WTC11 (cell line): Measurements from ENCODE around the gene KCNQ2. TPM values are rescaled to one million over a fixed set of nuclear protein-coding genes. Genes with fewer than 3 reads are reported as not detected.

ENCODE experiments used
- ATAC-seq: fragments of 200-7000 bp; cut with Tn5 transposase; 2 replicates; pipeline ENCODE4 v1.10.0; 2021; ENCODE audit warnings: mild to moderate bottlenecking, moderate library complexity
- CTCF ChIA-PET: fragments of 300-600 bp; sonication (Branson Sonifier 250); formaldehyde crosslinking; loops from one replicate; lab custom pipeline; 2021; ENCODE audit warnings: antibody characterized with exemption; lab: Charles Lee
- POLR2A ChIA-PET: fragments of 350-600 bp; sonication (Branson Sonifier 250); formaldehyde crosslinking; loops from one replicate; lab custom pipeline; 2021; ENCODE audit warnings: antibody characterized with exemption; lab: Charles Lee
- DNase-seq: peaks from one replicate; pipeline ENCODE4 v3.0.0; 2021; ENCODE audit warnings: low spot score
- H3K27ac Mint-ChIP-seq: 2 replicates; pipeline ENCODE4 v1.8.0; 2021; ENCODE audit warnings: mixed read lengths
- H3K27me3 Mint-ChIP-seq: 2 replicates; pipeline ENCODE4 v1.8.0; 2021; ENCODE audit warnings: low read depth, mild to moderate bottlenecking, moderate library complexity, mixed read lengths
- H3K36me3 Mint-ChIP-seq: 2 replicates; pipeline ENCODE4 v1.8.0; 2021; ENCODE audit warnings: mixed read lengths
- H3K4me1 Mint-ChIP-seq: 2 replicates; pipeline ENCODE4 v1.8.0; 2022; ENCODE audit warnings: mixed read lengths
- H3K4me3 Mint-ChIP-seq: 2 replicates; pipeline ENCODE4 v1.8.0; 2021; ENCODE audit warnings: mild to moderate bottlenecking, moderate library complexity, mixed read lengths
- H3K9me3 Mint-ChIP-seq: 2 replicates; pipeline ENCODE4 v1.8.0; 2021; ENCODE audit warnings: mixed read lengths
- CREB1 ChIP-seq: sonication (generic); formaldehyde crosslinking; IDR thresholded peaks from 2 replicates; pipeline ENCODE4 v1.8.0; 2023; ENCODE audit warnings: mild to moderate bottlenecking, missing genetic modification reagents
- CREM ChIP-seq: sonication (generic); formaldehyde crosslinking; IDR thresholded peaks from 2 replicates; pipeline ENCODE4 v1.8.1; 2022; ENCODE audit warnings: mild to moderate bottlenecking, missing genetic modification reagents, moderate library complexity
- FOXP1 ChIP-seq: sonication (generic); formaldehyde crosslinking; IDR thresholded peaks from 2 replicates; pipeline ENCODE4 v1.8.0; 2022; ENCODE audit warnings: missing genetic modification reagents, mild to moderate bottlenecking, moderate library complexity, borderline replicate concordance
- HMGA2 ChIP-seq: fragments of 250-450 bp; sonication (Bioruptor Pico); IDR thresholded peaks from 2 replicates; pipeline ENCODE4 v1.4.0; 2021; ENCODE audit warnings: mild to moderate bottlenecking, moderate library complexity
- JUN ChIP-seq: sonication (generic); formaldehyde crosslinking; IDR thresholded peaks from 2 replicates; pipeline ENCODE4 v1.8.0; 2023; ENCODE audit warnings: mild to moderate bottlenecking, missing genetic modification reagents
- NFE2L1 ChIP-seq: sonication (generic); formaldehyde crosslinking; IDR thresholded peaks from 2 replicates; pipeline ENCODE4 v1.8.1; 2023; ENCODE audit warnings: missing genetic modification reagents
- NFYB ChIP-seq: sonication (generic); formaldehyde crosslinking; conservative IDR thresholded peaks from 2 replicates; pipeline ENCODE4 v1.8.0; 2022; ENCODE audit warnings: low read depth, missing genetic modification reagents
- NR1H2 ChIP-seq: sonication (generic); formaldehyde crosslinking; IDR thresholded peaks from 2 replicates; pipeline ENCODE4 v1.9.0; 2021; ENCODE audit warnings: mild to moderate bottlenecking, moderate library complexity, missing genetic modification reagents
- PRRX2 ChIP-seq: fragments of 250-450 bp; sonication (Bioruptor Pico); IDR thresholded peaks from 2 replicates; pipeline ENCODE4 v1.8.0; 2021; ENCODE audit warnings: mild to moderate bottlenecking
- RELA ChIP-seq: sonication (generic); formaldehyde crosslinking; IDR thresholded peaks from 2 replicates; pipeline ENCODE4 v1.8.1; 2022; ENCODE audit warnings: missing genetic modification reagents, mild to moderate bottlenecking, borderline replicate concordance
- SMAD3 ChIP-seq: sonication (generic); formaldehyde crosslinking; IDR thresholded peaks from 2 replicates; pipeline ENCODE4 v1.8.0; 2022; ENCODE audit warnings: missing genetic modification reagents, mild to moderate bottlenecking, borderline replicate concordance
- ZNF219 ChIP-seq: sonication (generic); formaldehyde crosslinking; IDR thresholded peaks from 2 replicates; pipeline ENCODE4 v1.8.0; 2023; ENCODE audit warnings: missing genetic modification reagents, mild to moderate bottlenecking, borderline replicate concordance
- ZNF396 ChIP-seq: fragments of 250-450 bp; sonication (Bioruptor Pico); IDR thresholded peaks from 2 replicates; pipeline ENCODE4 v1.8.0; 2021; ENCODE audit warnings: mild to moderate bottlenecking, moderate library complexity, borderline replicate concordance
- ZNF416 ChIP-seq: fragments of 250-450 bp; sonication (Bioruptor Pico); IDR thresholded peaks from 2 replicates; pipeline ENCODE4 v1.9.0; 2021; ENCODE audit warnings: mild to moderate bottlenecking, inconsistent platforms
- ZNF423 ChIP-seq: fragments of 250-450 bp; sonication (Bioruptor Pico); IDR thresholded peaks from 2 replicates; pipeline ENCODE4 v2.1.2; 2022; ENCODE audit warnings: mild to moderate bottlenecking, moderate library complexity
- total RNA-seq: library from RNA; stranded (reverse); gene quantifications from 3 replicates; pipeline ENCODE4 v1.2.3, GENCODE V29; 2021
- TF ChIP-seq, protein P1 (sequence below): sonication (generic); formaldehyde crosslinking; conservative IDR thresholded peaks from 2 replicates; pipeline ENCODE4 v1.8.1; 2023; ENCODE audit warnings: mild to moderate bottlenecking, low read depth, missing genetic modification reagents, moderate library complexity
- TF ChIP-seq, protein P2 (sequence below): sonication (generic); formaldehyde crosslinking; IDR thresholded peaks from 2 replicates; pipeline ENCODE4 v1.8.1; 2023; ENCODE audit warnings: mild to moderate bottlenecking, moderate library complexity, missing genetic modification reagents
- TF ChIP-seq, protein P3 (sequence below): sonication (generic); formaldehyde crosslinking; IDR thresholded peaks from 2 replicates; pipeline ENCODE4 v1.8.1; 2023; ENCODE audit warnings: mild to moderate bottlenecking, missing genetic modification reagents
- TF ChIP-seq, protein P4 (sequence below): sonication (generic); formaldehyde crosslinking; IDR thresholded peaks from 2 replicates; pipeline ENCODE4 v1.8.1; 2022; ENCODE audit warnings: low read depth, missing genetic modification reagents, borderline replicate concordance

KCNQ2 gene
- total RNA-seq, 1 experiment from 2014 or later: 99.8 TPM

DNA sequence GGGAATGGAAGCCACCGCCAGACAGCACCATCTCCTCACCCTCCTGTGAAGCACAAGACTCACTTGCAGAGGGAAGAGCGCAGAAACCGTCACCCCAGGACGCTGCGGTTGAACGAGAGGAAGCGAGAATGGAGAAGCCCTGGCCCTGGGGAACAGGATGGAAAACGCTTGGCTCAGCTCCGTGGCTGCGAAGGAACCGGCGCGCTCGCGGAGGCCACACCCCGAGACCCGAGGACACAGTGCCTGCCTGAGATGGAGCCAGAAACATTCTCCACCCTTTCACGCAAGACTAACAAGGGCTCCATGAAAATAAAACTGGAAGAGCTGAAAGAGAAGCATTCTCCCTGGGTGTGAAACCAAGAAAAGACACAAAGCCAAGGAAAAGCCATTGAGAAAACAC lies 86.0 kb downstream of the KCNQ2 start (continued):
- TF ChIP-seq HMGA2 (CRISPR knock-in tag) (no peak), JUN (CRISPR knock-in tag) (no peak), CREM (CRISPR knock-in tag) (no peak)
- TF ChIP-seq, protein P1, sequence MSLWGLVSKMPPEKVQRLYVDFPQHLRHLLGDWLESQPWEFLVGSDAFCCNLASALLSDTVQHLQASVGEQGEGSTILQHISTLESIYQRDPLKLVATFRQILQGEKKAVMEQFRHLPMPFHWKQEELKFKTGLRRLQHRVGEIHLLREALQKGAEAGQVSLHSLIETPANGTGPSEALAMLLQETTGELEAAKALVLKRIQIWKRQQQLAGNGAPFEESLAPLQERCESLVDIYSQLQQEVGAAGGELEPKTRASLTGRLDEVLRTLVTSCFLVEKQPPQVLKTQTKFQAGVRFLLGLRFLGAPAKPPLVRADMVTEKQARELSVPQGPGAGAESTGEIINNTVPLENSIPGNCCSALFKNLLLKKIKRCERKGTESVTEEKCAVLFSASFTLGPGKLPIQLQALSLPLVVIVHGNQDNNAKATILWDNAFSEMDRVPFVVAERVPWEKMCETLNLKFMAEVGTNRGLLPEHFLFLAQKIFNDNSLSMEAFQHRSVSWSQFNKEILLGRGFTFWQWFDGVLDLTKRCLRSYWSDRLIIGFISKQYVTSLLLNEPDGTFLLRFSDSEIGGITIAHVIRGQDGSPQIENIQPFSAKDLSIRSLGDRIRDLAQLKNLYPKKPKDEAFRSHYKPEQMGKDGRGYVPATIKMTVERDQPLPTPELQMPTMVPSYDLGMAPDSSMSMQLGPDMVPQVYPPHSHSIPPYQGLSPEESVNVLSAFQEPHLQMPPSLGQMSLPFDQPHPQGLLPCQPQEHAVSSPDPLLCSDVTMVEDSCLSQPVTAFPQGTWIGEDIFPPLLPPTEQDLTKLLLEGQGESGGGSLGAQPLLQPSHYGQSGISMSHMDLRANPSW: no peak
- TF ChIP-seq, protein P2, sequence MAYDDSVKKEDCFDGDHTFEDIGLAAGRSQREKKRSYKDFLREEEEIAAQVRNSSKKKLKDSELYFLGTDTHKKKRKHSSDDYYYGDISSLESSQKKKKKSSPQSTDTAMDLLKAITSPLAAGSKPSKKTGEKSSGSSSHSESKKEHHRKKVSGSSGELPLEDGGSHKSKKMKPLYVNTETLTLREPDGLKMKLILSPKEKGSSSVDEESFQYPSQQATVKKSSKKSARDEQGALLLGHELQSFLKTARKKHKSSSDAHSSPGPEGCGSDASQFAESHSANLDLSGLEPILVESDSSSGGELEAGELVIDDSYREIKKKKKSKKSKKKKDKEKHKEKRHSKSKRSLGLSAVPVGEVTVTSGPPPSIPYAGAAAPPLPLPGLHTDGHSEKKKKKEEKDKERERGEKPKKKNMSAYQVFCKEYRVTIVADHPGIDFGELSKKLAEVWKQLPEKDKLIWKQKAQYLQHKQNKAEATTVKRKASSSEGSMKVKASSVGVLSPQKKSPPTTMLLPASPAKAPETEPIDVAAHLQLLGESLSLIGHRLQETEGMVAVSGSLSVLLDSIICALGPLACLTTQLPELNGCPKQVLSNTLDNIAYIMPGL (CRISPR knock-in tag): no peak

DNA sequence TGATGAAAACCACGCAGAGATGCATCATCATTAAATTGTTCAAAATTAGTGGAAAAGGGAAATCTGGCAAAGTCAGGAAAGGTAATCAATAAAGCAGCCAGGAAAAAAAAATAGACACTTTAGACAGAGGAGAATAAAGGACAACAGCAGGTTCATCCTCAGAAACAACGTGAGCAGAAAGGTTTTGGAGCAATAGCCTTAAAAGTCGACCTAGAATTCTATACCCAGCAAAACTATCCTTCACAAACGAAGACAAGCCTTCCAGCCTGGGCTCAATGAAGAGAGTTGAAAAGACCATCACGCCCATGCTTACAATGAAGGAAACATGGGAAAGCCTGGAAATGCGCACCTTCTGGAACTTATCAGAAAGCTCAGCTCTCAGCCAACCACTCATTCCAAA lies 86.6 kb downstream of the KCNQ2 start:
- TF ChIP-seq, protein P3, sequence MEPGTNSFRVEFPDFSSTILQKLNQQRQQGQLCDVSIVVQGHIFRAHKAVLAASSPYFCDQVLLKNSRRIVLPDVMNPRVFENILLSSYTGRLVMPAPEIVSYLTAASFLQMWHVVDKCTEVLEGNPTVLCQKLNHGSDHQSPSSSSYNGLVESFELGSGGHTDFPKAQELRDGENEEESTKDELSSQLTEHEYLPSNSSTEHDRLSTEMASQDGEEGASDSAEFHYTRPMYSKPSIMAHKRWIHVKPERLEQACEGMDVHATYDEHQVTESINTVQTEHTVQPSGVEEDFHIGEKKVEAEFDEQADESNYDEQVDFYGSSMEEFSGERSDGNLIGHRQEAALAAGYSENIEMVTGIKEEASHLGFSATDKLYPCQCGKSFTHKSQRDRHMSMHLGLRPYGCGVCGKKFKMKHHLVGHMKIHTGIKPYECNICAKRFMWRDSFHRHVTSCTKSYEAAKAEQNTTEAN: no peak
- TF ChIP-seq ZNF396 (no peak), JUN (CRISPR knock-in tag) (no peak), NFYB (no peak), SMAD3 (CRISPR knock-in tag) (no peak), NFE2L1 (no peak), NR1H2 (no peak)
- TF ChIP-seq, protein P1: no peak
- TF ChIP-seq, all 79 proteins: peak for 0
- Mint-ChIP-seq H3K9me3 (peaks cover 55% of the 10 kb centered on the region), H3K4me3 (no peak overlapping the region), H3K27me3 (peaks cover 21% of the 10 kb centered on the region), H3K27ac (no peak overlapping the region), H3K4me1 (peaks cover 5% of the 10 kb centered on the region), H3K36me3 (peaks cover 37% of the 10 kb centered on the region)
- no peak for DNase-seq
- CTCF ChIA-PET: no interaction called here
- no peak for ATAC-seq
- POLR2A ChIA-PET: no interaction called here

DNA sequence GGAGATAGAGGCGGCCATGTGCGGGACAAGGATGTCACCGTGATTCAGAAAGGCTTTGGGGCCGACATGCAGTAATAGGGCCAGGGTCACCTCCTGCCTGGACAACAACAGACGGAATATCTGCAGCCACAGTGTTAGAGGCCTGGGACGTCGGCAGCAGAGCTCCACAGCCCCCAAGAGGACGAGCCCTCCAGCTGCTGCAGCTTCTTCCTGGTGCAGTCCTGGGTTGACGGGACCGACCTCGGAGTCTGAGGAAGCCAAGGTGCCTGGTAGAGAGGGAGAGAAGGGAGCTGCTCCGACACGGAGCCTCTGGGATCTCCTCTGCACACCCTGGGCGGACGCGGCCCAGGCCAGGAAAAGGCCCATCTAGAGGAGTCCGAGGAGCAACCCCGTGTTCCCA lies 88.1 kb downstream of the KCNQ2 start:
- DNase-seq: no peak
- Mint-ChIP-seq H3K4me3 (no peak overlapping the region), H3K36me3 (peaks cover 37% of the 10 kb centered on the region), H3K27ac (no peak overlapping the region), H3K4me1 (peaks cover 5% of the 10 kb centered on the region), H3K27me3 (peaks cover 21% of the 10 kb centered on the region), H3K9me3 (peaks cover 44% of the 10 kb centered on the region)
- CTCF ChIA-PET: interaction anchor here (0.6 to 4.8 kb wide), 6 partner anchors 10 to 219 kb away, joined by 3 to 191 read pairs (median 4); no protein-coding TSS in a partner anchor
- ATAC-seq: no peak
- POLR2A ChIA-PET: no interaction called here
- TF ChIP-seq, protein P3: no peak
- no peak for TF ChIP-seq ZNF423 (CRISPR knock-in tag)
- TF ChIP-seq NFE2L1: no peak
- no peak for TF ChIP-seq JUN (CRISPR knock-in tag)
- TF ChIP-seq, protein P4, sequence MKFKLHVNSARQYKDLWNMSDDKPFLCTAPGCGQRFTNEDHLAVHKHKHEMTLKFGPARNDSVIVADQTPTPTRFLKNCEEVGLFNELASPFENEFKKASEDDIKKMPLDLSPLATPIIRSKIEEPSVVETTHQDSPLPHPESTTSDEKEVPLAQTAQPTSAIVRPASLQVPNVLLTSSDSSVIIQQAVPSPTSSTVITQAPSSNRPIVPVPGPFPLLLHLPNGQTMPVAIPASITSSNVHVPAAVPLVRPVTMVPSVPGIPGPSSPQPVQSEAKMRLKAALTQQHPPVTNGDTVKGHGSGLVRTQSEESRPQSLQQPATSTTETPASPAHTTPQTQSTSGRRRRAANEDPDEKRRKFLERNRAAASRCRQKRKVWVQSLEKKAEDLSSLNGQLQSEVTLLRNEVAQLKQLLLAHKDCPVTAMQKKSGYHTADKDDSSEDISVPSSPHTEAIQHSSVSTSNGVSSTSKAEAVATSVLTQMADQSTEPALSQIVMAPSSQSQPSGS (CRISPR knock-in tag): no peak
- no peak for TF ChIP-seq NFYB
- no peak for TF ChIP-seq RELA (CRISPR knock-in tag)
- TF ChIP-seq CREB1 (CRISPR knock-in tag): no peak
- TF ChIP-seq PRRX2 (CRISPR knock-in tag): no peak
- TF ChIP-seq ZNF219 (CRISPR knock-in tag): no peak
- no peak for TF ChIP-seq ZNF416 (CRISPR knock-in tag)
- no peak for TF ChIP-seq FOXP1
